Astrocyte of the hippocampus (primary cell): ENCODE measurements around the gene SLC25A18.
"Not testable (repeated sequence)": the region's sequence is repeated elsewhere in the genome, so short reads cannot be mapped to it uniquely, and the experiment has no call there.

Experiments
- DNase-seq: peaks from one replicate; pipeline ENCODE4 v3.0.0; 2011; ENCODE audit warnings: low read depth, low spot score

The SLC25A18 gene, protein sequence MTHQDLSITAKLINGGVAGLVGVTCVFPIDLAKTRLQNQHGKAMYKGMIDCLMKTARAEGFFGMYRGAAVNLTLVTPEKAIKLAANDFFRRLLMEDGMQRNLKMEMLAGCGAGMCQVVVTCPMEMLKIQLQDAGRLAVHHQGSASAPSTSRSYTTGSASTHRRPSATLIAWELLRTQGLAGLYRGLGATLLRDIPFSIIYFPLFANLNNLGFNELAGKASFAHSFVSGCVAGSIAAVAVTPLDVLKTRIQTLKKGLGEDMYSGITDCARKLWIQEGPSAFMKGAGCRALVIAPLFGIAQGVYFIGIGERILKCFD

GRCh38 chr22:17562906-17563870 lies at the start of gene SLC25A18:
TSS of gene SLC25A18 (plus strand) at chr22:17563498. CDS start at chr22:17579945, 16,447 bp downstream.
- DNase-seq, result peak; percentile 78

- DNase-seq, result no peak
These were observed 49.7 kb upstream of the SLC25A18 start for GRCh38 chr22:17513612-17514011.

DNA sequence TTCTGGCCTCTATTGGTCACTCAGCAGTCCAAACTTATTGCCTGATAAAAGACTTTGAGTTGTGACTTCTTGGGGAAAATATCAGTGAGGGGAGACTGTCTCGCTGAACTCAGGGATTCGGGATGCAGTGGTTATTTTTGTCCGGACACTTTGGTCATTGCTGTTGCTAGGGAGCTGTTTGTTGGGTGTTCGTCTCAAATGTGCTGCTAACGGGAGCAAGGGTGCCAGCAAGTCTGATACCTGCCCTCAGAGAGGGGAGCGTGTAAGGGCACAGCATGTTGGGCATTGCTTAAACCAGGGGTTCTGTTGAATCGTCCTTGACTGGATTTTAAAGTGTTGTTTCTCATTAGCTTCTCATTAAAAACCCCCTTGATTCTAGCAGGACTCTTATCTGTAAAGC lies 49.2 kb upstream of the SLC25A18 start:
- DNase-seq, result no peak

- no peak for DNase-seq
These were observed 44.9 kb upstream of the SLC25A18 start for GRCh38 chr22:17518406-17518805.

DNA sequence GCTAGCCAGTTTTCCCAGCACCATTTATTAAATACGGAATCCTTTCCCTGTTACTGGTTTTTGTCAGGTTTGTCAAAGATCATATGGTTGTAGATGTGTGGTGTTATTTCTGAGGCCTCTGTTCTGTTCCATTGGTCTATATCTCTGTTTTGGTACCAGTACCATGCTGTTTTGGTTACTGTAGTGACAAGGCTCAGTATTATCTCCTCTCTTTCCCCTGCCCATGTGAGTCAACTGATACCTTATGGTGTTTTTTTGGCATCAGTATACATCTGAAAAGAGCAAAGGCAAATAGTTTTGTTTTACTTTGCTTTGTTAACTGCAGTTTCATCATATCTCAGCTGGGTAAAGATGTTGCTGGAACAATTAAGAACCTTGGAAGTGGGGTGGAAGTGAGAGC lies 41.3 kb upstream of the SLC25A18 start:
- not testable (repeated sequence) for DNase-seq

- no peak for DNase-seq
These were observed 39.4 kb upstream of the SLC25A18 start for GRCh38 chr22:17523925-17524324.

GRCh38 chr22:17536269-17536668 lies 27.0 kb upstream of the SLC25A18 start:
- peak; percentile 88 for DNase-seq

DNA sequence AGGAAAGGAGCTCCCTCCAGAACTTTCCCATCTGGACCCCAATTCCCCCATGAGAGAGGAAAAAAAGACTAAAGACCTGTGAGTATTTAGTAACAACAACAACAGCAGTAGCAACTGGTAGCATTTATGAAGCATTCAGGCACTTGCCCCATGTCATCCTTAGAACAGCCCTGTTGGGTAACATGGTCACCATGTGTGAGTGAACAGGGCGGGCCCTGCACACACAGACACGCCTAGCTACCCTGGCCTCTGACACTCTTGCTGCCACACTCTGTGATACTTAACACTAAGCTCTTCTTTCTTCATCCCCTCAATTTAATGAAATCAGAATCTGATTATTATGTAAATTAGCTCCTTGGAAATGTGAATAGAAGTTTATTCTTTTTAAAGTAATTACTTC lies 26.1 kb upstream of the SLC25A18 start:
- no peak for DNase-seq

DNA sequence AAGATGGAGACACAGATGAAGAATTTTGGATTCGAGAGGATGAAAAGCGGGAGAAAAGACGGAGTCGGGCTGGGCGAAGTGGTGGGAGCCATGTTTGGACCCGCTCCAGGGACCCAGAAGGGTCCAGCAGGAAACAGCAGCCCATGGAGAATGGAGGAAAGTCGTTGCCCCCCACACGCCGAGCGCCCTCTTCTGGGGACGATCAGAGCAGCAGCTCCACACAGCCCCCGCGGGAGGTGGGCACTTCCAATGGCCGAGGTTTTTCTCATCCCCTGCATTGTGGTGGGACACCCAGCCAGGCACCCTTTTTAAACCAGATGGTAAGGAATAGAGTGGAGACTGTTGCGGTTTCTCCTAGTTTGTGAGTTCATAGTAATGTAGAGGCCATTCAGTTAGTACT lies 22.8 kb upstream of the SLC25A18 start:
- no peak for DNase-seq

DNA sequence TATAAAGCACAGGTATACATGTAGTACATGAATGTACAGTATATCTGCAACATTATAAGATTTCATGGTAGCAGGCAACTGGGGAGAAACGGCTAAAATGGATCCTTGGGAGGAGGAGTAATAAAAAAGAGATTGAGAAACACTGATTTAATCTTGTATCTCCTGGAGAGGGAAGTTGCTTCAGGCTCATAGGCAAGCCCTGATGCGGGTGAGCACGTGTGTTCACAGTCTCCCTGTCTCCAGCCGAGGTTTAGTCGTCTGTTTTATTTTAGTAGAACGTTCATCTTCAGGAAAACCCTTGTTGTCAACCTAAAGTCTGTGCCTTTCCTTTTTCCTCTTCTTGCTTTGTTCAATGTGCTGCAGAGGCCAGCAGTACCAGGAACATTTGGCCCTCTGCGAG lies 21.8 kb upstream of the SLC25A18 start:
- DNase-seq, result no peak

- no peak for DNase-seq
These were observed 20.8 kb upstream of the SLC25A18 start for GRCh38 chr22:17542452-17542851.

GRCh38 chr22:17548010-17548755 lies 15.1 kb upstream of the SLC25A18 start:
- no peak for DNase-seq

DNA sequence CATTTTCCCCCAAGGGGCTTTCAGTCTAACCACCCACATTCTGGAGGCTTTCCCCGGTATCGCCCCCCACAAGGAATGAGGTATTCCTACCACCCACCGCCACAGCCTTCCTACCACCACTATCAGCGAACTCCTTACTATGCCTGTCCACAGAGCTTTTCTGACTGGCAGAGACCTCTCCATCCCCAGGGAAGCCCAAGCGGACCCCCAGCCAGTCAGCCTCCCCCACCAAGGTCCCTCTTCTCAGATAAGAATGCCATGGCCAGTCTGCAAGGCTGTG lies 14.6 kb upstream of the SLC25A18 start:
- DNase-seq, result no peak

DNA sequence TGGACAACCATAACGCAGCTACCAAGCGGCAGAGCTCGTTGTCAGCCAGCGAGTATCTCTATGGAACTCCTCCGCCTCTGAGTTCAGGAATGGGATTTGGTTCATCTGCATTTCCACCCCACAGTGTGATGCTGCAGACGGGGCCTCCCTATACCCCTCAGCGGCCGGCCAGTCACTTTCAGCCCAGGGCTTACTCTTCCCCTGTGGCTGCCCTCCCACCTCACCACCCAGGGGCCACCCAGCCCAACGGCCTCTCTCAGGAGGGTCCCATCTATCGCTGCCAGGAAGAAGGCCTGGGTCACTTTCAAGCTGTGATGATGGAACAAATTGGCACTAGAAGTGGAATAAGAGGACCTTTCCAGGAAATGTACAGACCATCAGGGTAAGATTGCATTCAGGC lies 14.1 kb upstream of the SLC25A18 start:
- DNase-seq, result no peak

DNA sequence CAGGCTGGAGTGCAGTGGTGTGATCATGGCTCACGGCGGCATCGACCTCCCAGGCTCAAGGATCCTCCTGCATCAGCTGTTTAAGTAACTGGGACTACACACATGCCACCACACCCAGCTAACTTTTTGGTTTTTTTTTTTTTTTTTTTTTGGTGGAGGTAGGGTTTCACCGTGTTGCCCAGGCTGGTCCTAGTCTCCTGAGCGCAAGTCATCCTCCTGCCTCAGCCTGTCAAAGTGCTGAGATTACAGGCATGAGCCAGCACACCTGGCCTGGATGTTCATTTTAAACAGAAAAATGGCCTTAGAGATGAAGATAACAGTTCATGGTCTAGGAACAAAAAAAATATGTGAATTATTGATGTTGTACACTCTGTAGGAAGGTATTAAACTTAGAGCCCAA lies 13.6 kb upstream of the SLC25A18 start:
- no peak for DNase-seq

- DNase-seq, result no peak
These were observed 10.6 kb upstream of the SLC25A18 start for GRCh38 chr22:17552737-17553136.

GRCh38 chr22:17554814-17555213 lies 8.5 kb upstream of the SLC25A18 start:
- DNase-seq, result no peak

GRCh38 chr22:17559188-17559587 lies 4.1 kb upstream of the SLC25A18 start:
- DNase-seq, result no peak

DNA sequence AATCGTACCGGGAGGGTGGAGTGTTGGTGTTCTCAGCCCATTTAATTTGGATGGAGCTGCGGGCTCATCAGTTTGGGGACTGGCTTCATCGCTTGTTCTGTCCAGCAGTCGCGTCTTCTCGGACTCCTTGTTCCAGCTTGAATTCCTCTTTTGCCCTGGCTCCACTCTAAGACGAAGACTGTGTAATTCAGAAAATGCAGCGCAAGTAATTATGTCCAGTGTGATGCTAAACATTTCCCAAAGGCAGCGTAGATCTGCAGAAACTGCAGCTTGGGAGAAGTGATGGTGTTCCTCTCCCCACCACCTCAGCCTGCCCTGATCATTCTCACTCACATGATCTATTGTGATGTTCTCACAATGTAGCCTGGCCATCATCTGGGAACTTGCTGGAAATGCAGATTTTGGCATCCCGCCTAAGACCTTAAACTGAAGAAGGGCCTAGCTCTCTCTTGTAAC lies 666 bp downstream of the SLC25A18 start:
- peak; percentile 67 for DNase-seq

GRCh38 chr22:17566016-17566687 lies 2.9 kb downstream of the SLC25A18 start:
- DNase-seq, result not testable (repeated sequence)

- DNase-seq, result peak; percentile 82
These were observed 3.5 kb downstream of the SLC25A18 start for GRCh38 chr22:17566776-17567175.
